Heart right ventricle (tissue), 16 donors: ENCODE measurements around the gene UBE2E1. TPM values are rescaled to one million over a fixed set of nuclear protein-coding genes. Genes with fewer than 3 reads are reported as not detected.
A peak's percentile ranks its signal among the peaks of the same experiment; 100 is the strongest.

Source experiments
- ATAC-seq, 8 donors: fragments of 200-7000 bp; cut with Tn5 transposase; one replicate each; pipeline ENCODE4 v1.9.1; 2020; ENCODE audit warnings: mild to moderate bottlenecking in 8 of 8, moderate library complexity in 8 of 8, moderate number of reproducible peaks in 1 of 8
- DNase-seq, 2 donors: peaks; one replicate each; pipeline ENCODE4 v3.0.0-alpha.2; 2020
- H3K27ac ChIP-seq, 10 donors: fragments of 200-600 bp; sonication (generic) in 2 of 10; one replicate each; pipeline versions ENCODE4 v1.5.0 to v1.8.0; 2020 to 2022; ENCODE audit warnings: mild to moderate bottlenecking in 3 of 10
- H3K27me3 ChIP-seq, 7 donors: fragments of 200-600 bp; one replicate each; pipeline ENCODE4 v1.8.0; 2021 to 2022; ENCODE audit warnings: mild to moderate bottlenecking in 2 of 7
- H3K36me3 ChIP-seq, 9 donors: fragments of 200-600 bp; sonication (generic) in 1 of 9; one replicate each; pipeline versions ENCODE4 v1.5.0 to v1.8.0; 2020 to 2022; ENCODE audit warnings: mild to moderate bottlenecking in 2 of 9
- H3K4me1 ChIP-seq, 9 donors: fragments of 200-600 bp; sonication (generic) in 1 of 9; one replicate each; pipeline versions ENCODE4 v1.5.0 to v1.8.0; 2020 to 2022; ENCODE audit warnings: mild to moderate bottlenecking in 4 of 9
- H3K4me3 ChIP-seq, 10 donors: fragments of 200-600 bp; sonication (generic) in 2 of 10; one replicate each; pipeline versions ENCODE4 v1.5.0 to v1.8.0; 2020 to 2022; ENCODE audit warnings: mild to moderate bottlenecking in 7 of 10, moderate library complexity in 2 of 10
- H3K9me3 ChIP-seq, 11 donors: fragments of 200-600 bp in 10 of 11; sonication (generic) in 2 of 11; one replicate each; pipeline versions ENCODE4 v1.5.0 to v1.8.0; 2013 to 2022; ENCODE audit warnings: mild to moderate bottlenecking in 2 of 11, control low read depth in 1 of 11, moderate library complexity in 1 of 11
- CTCF ChIP-seq, 9 donors: fragments of 200-600 bp; sonication (generic) in 2 of 9; IDR thresholded peaks; one replicate each; pipeline versions ENCODE4 v1.5.0 to v1.8.0; 2021 to 2022; ENCODE audit warnings: antibody characterized with exemption in 9 of 9, mild to moderate bottlenecking in 5 of 9, moderate library complexity in 1 of 9
- WGBS, 2 donors: extraction: QIAGEN DNeasy Blood & Tissue Kit; methylation state at CpG; one replicate each; pipeline ENCODE4 v1.1.7; 2013; ENCODE audit warnings: inconsistent platforms in 1 of 2; 5-methylcytosine and 5-hydroxymethylcytosine counted together
- intact Hi-C, 10 donors: fragments of 100-400 bp; cut with DNase I; formaldehyde crosslinking; loops; one replicate each; pipeline versions ENCODE4 v1.11.1 to v1.14.2; 2022
- polyA plus RNA-seq, 2 donors: library from polyadenylated mRNA; stranded (reverse); fragments of 200-250 nt; gene quantifications; one replicate each; pipeline ENCODE4 v1.2.3, GENCODE V29; 2013
- total RNA-seq, 10 donors: library from RNA; stranded (reverse); fragmentation: NEBNext Ultra II Directional in 3 of 10; extraction: Animal tissue kit (Norgen Biotek cat#: 25700) in 3 of 10; gene quantifications; one replicate each; pipeline versions ENCODE4 v1.2.1 to v1.2.4, GENCODE V29; 2021 to 2023
- donor health status: Arrhythmogenic right ventricular cardiomyopathy.
- donor health status: ischemic (EF 13 %, LVEDD 7.1; RV severe dilation, severe dysfunction).
- donor health status: healthy with polysubstance abuse.
- donor health status: DM: no; HTN: yes; CAD: no.
- donor health status: DM: no; HTN: no; CAD: no.
- donor health status: ischemic (EF 25% LVEDD 6.9; RV normal size, moderate dysfunction).
- donor health status: ischemic (EF 25% LVEDD 5.7; RV mildly dilated, moderate dysfunction).
- donor health status: healthy.
- donor health status: DM: yes; HTN: yes; CAD: no.
- donor health status: Ischemic cardiomyopathy.
- donor health status: ischemic (EF 35%, LVEDD 5.7; RV mildly dilated, moderate dysfunction).
- donor health status: nonischemic (EF 11% LVEDD 7.7; RV severe dilation, severe dysfunction).
- donor health status: DM: yes; HTN: yes; CAD: no.
- donor health status: PGD.
- donor health status: ischemic (EF 29% LVEDD 5.4; RV normal size, mild dysfunction).
- donor health status: nonischemic (EF 23%, LVEDD 6.1; RV moderate dilation, normal function).

Gene UBE2E1
- total and polyA plus RNA-seq, 12 donors: 45.2 to 88.8 (median 64.5) TPM

GRCh38 chr3:23785097-23785645 lies 20.6 kb upstream of the UBE2E1 start:
- peak in 1 of 2 donors; percentile 21 for DNase-seq
- no peak for TF ChIP-seq CTCF (IDR thresholded peaks at IDR 0.05)
- ATAC-seq: peak in 4 of 8 donors; percentile 25 to 69 (median 29)
- no peaks in the 10 kb centered on the region for H3K27me3 ChIP-seq
- H3K36me3 ChIP-seq: no peaks in the 10 kb centered on the region
- intact Hi-C loops: no loop called here
- no peaks in the 10 kb centered on the region for H3K4me1 ChIP-seq
- peak overlapping the region in 2 of 10 donors; percentile 21 to 22 for H3K27ac ChIP-seq
- 50 to 65% methylated on average over 6 of the region's 6 CpGs for WGBS, 2 donors
- H3K9me3 ChIP-seq: no peaks in the 10 kb centered on the region
- no peak overlapping the region for H3K4me3 ChIP-seq

GRCh38 chr3:23785882-23786281 lies 19.9 kb upstream of the UBE2E1 start:
- intact Hi-C loops: no loop called here
- Histone ChIP-seq H3K36me3 (no peaks in the 10 kb centered on the region), H3K27me3 (no peaks in the 10 kb centered on the region), H3K4me1 (no peaks in the 10 kb centered on the region), H3K4me3 (no peak overlapping the region), H3K9me3 (no peaks in the 10 kb centered on the region), H3K27ac (peak overlapping the region in 1 of 10 donors; percentile 22)
- WGBS, 2 donors: 83 to 87% methylated on average over 2 of the region's 2 CpGs
- ATAC-seq (no peak), DNase-seq (no peak)
- no peak for TF ChIP-seq CTCF (IDR thresholded peaks at IDR 0.05)

- H3K4me1 ChIP-seq: no peaks in the 10 kb centered on the region
- WGBS, 2 donors: 91 to 99% methylated on average over 2 of the region's 2 CpGs
- no peak overlapping the region for H3K27ac ChIP-seq
- H3K27me3 ChIP-seq: no peaks in the 10 kb centered on the region
- no peak overlapping the region for H3K4me3 ChIP-seq
- intact Hi-C loops: no loop called here
- ATAC-seq (no peak), DNase-seq (no peak)
- H3K36me3 ChIP-seq: no peaks in the 10 kb centered on the region
- TF ChIP-seq CTCF (IDR thresholded peaks at IDR 0.05): no peak
- no peaks in the 10 kb centered on the region for H3K9me3 ChIP-seq
These were observed 14.1 kb upstream of the UBE2E1 start for GRCh38 chr3:23791678-23792077.

GRCh38 chr3:23793528-23794134 lies 12.1 kb upstream of the UBE2E1 start:
- intact Hi-C loops: no loop called here
- DNase-seq (no peak), ATAC-seq (no peak)
- Histone ChIP-seq H3K9me3 (no peaks in the 10 kb centered on the region), H3K36me3 (no peaks in the 10 kb centered on the region), H3K4me3 (no peak overlapping the region), H3K27me3 (no peaks in the 10 kb centered on the region), H3K4me1 (no peaks in the 10 kb centered on the region), H3K27ac (no peak overlapping the region)
- TF ChIP-seq CTCF (IDR thresholded peaks at IDR 0.05): no peak
- WGBS, 2 donors: 75 to 82% methylated on average over 4 of the region's 4 CpGs
